Suprapubic skin (tissue), 3 donors: ENCODE data around the gene DYNC2LI1.

Source experiments
- CTCF ChIP-seq, 2 donors: fragments of 200-600 bp in 1 of 2; fragments of 450-650 bp in 1 of 2; sonication (generic) in 1 of 2; IDR thresholded peaks; one replicate each; pipeline ENCODE4 v1.5.1; 2016 to 2019; ENCODE audit warnings: antibody characterized with exemption in 2 of 2, mild to moderate bottlenecking in 1 of 2, moderate library complexity in 1 of 2
- POLR2AphosphoS5 ChIP-seq, 3 donors: sonication (generic); formaldehyde crosslinking; IDR thresholded peaks; one replicate each; pipeline ENCODE4 v1.6.1; 2017; ENCODE audit warnings: antibody characterized with exemption in 3 of 3

GRCh38 chr2:43825841-43826240, 52.0 kb downstream of the DYNC2LI1 start:
- TF ChIP-seq POLR2AphosphoS5 (IDR thresholded peaks at IDR 0.05) = no peak
- no peak for TF ChIP-seq CTCF (IDR thresholded peaks at IDR 0.05)
